HEK293T (cell line): Measurements from ENCODE around the gene UMOD.

Experiments used
- ARNT ChIP-seq: fragments of 450-650 bp; IDR thresholded peaks from 2 replicates; pipeline ENCODE4 v1.6.1; 2017; ENCODE audit warnings: mild to moderate bottlenecking
- BHLHE40 ChIP-seq: fragments of 450-650 bp; IDR thresholded peaks from 2 replicates; pipeline ENCODE4 v1.6.1; 2016; ENCODE audit warnings: mild to moderate bottlenecking, moderate library complexity, borderline replicate concordance
- CTBP1 ChIP-seq: fragments of 450-650 bp; IDR thresholded peaks from 2 replicates; pipeline ENCODE4 v1.6.1; 2016; ENCODE audit warnings: borderline replicate concordance
- ELF4 ChIP-seq: fragments of 450-650 bp; IDR thresholded peaks from 2 replicates; pipeline ENCODE4 v1.6.1; 2017; ENCODE audit warnings: antibody characterized with exemption
- FOXA1 ChIP-seq: fragments of 450-650 bp; IDR thresholded peaks from 2 replicates; pipeline ENCODE4 v1.6.1; 2016; ENCODE audit warnings: mild to moderate bottlenecking
- FOXM1 ChIP-seq: fragments of 450-650 bp; IDR thresholded peaks from 2 replicates; pipeline ENCODE4 v1.6.1; 2017; ENCODE audit warnings: mild to moderate bottlenecking, borderline replicate concordance
- PKNOX1 ChIP-seq: fragments of 450-650 bp; IDR thresholded peaks from 2 replicates; pipeline ENCODE4 v1.6.1; 2016
- SUZ12 ChIP-seq: fragments of 450-650 bp; IDR thresholded peaks from 2 replicates; pipeline ENCODE4 v1.6.1; 2016; ENCODE audit warnings: mild to moderate bottlenecking
- TARDBP ChIP-seq: fragments of 450-650 bp; IDR thresholded peaks from 2 replicates; pipeline ENCODE4 v1.6.1; 2016

GRCh38 chr16:20298452-20298851 is 54.1 kb downstream of the UMOD start:
- TF ChIP-seq FOXA1 = no peak
- TF ChIP-seq CTBP1 = no peak
- TF ChIP-seq ELF4 = no peak
- no peak for TF ChIP-seq BHLHE40
- TF ChIP-seq FOXM1 = no peak
- TF ChIP-seq TARDBP = no peak
- TF ChIP-seq PKNOX1 = no peak
- TF ChIP-seq ARNT = no peak
- TF ChIP-seq SUZ12 = no peak
